SJSA1 (cell line): Measurements from ENCODE around the gene ILRUN. TPM values are rescaled to one million over a fixed set of nuclear protein-coding genes. Genes with fewer than 3 reads are reported as not detected.
A peak's percentile ranks its signal among the peaks of the same experiment; 100 is the strongest.
"Not testable (repeated sequence)": the region's sequence is repeated elsewhere in the genome, so short reads cannot be mapped to it uniquely, and the experiment has no call there.

ENCODE experiments used
- DNase-seq, 2 experiments: peaks; one replicate each; pipeline ENCODE4 v3.0.0-alpha.2; 2015 to 2020; ENCODE audit warnings: low spot score in 2 of 2, low read depth in 1 of 2
- H3K27ac ChIP-seq: fragments of 250-450 bp; sonication (Bioruptor Pico); 2 replicates; pipeline ENCODE4 v1.5.1; 2020; ENCODE audit warnings: mild to moderate bottlenecking, moderate library complexity
- H3K27me3 ChIP-seq: fragments of 250-450 bp; sonication (Bioruptor Pico); replicated peaks from 2 replicates; pipeline ENCODE4 v1.5.1; 2020; ENCODE audit warnings: mild to moderate bottlenecking, moderate library complexity
- H3K36me3 ChIP-seq: fragments of 250-450 bp; sonication (Bioruptor Pico); 2 replicates; pipeline ENCODE4 v1.5.1; 2020; ENCODE audit warnings: mild to moderate bottlenecking
- H3K4me1 ChIP-seq: fragments of 250-450 bp; sonication (Bioruptor Pico); replicated peaks from 2 replicates; pipeline ENCODE4 v1.6.1; 2021; ENCODE audit warnings: mild to moderate bottlenecking
- H3K4me3 ChIP-seq: fragments of 250-450 bp; sonication (Bioruptor Pico); 2 replicates; pipeline ENCODE4 v1.5.1; 2020; ENCODE audit warnings: mild to moderate bottlenecking
- H3K9me3 ChIP-seq: fragments of 250-450 bp; sonication (Bioruptor Pico); replicated peaks from 2 replicates; pipeline ENCODE4 v1.5.1; 2020; ENCODE audit warnings: mild to moderate bottlenecking
- total RNA-seq: library from RNA; depleted of rRNA; stranded (reverse); fragments of >200 nt; shearing (Covaris generic); gene quantifications from 2 replicates; pipeline ENCODE4 v1.2.3, GENCODE V29; 2014; rRNA removed

ILRUN gene
- total RNA-seq, 1 experiment from 2014 or later: 47.8 TPM

DNA sequence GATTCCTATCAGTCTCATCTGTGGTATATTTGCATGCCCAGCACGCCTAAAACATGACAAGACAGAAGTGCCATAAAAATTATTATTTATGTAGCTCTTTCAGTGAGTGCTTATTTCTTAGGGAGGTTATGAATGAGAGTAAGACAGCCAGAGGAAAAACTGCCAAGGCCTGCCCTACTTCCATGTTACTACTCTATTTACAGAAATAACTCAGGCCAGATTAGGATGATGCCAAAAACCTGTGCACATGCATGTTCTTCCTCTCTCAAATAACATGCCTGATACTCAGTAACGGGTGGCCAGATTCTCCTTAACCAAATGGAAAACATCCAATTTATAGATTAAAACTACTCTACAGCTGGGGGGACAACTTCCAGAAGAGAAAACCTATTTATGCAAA, 45.7 kb downstream of the ILRUN start:
- H3K4me3 ChIP-seq: no peak overlapping the region
- no peaks in the 10 kb centered on the region for H3K27me3 ChIP-seq
- H3K36me3 ChIP-seq: peaks cover 18% of the 10 kb centered on the region
- H3K27ac ChIP-seq: peak overlapping the region; percentile 47
- no peaks in the 10 kb centered on the region for H3K9me3 ChIP-seq
- H3K4me1 ChIP-seq: peaks cover 30% of the 10 kb centered on the region
- no peak for DNase-seq

DNA sequence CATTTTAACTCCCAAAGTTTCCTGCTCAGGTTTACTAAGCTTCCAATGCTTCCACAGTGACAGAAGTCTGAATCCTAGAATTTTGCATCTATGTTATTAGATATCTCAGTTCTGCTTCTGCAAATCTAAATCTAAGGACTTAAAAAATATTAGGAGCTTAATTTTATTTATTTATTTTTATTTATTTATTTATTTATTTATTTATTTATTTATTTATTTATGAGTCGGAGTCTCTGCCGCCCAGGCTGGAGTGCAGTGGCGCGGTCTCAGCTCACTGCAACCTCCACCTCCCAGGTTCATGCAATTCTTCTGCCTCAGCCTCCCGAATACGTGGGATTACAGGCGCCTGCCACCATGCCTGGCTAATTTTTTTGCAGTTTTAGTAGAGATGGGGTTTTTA, 46.3 kb downstream of the ILRUN start:
- H3K27me3 ChIP-seq, H3K27ac ChIP-seq, H3K9me3 ChIP-seq, DNase-seq, H3K4me3 ChIP-seq: not testable (repeated sequence)
- peaks cover 26% of the 10 kb centered on the region for H3K4me1 ChIP-seq
- peaks cover 23% of the 10 kb centered on the region for H3K36me3 ChIP-seq

DNA sequence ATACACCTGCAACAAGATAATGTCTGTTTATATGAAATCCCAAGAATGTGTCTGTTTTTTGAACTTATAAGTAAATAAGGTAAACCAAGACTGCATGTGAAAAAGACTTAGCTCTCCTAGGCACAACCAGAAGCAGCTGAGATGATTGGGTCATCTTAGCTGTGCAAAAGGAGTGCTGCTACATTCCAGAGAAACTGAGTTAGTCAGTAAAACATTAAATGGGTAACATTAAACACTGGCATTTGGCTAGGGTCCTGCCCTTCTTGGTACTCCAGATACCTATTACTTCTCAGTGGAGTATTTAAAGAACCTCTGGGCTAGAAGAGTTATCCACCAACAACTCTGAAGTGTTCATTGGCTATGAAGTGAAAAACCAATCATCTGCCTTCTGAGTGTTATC, 47.8 kb downstream of the ILRUN start:
- H3K36me3 ChIP-seq: peaks cover 27% of the 10 kb centered on the region
- DNase-seq: no peak
- H3K27ac ChIP-seq: no peak overlapping the region
- H3K4me3 ChIP-seq: no peak overlapping the region
- H3K9me3 ChIP-seq: no peaks in the 10 kb centered on the region
- H3K4me1 ChIP-seq: peaks cover 26% of the 10 kb centered on the region
- no peaks in the 10 kb centered on the region for H3K27me3 ChIP-seq

Other genes with a start within 250 kb of the ILRUN start
- gene PACSIN1, start 230.7 kb downstream of the ILRUN start, total RNA-seq: not detected in 2 replicates
- not detected in 2 replicates for gene SPDEF, start 140.4 kb downstream of the ILRUN start, total RNA-seq
- 158 and 167 TPM in 2 replicates for gene SNRPC, start 60.7 kb upstream of the ILRUN start, total RNA-seq
- 2.8 and 5.4 TPM in 2 replicates for gene BLTP3A, start 95.3 kb upstream of the ILRUN start, total RNA-seq
- gene TAF11, start 191.3 kb upstream of the ILRUN start, total RNA-seq: 63.7 and 72.5 TPM in 2 replicates
- gene ANKS1A, start 192.5 kb upstream of the ILRUN start, total RNA-seq: 8.1 and 10.9 TPM in 2 replicates